Trophoblast cell (in vitro differentiated cells and primary cell): ENCODE results near the gene ELP2.
"Not testable (repeated sequence)": the region's sequence is repeated elsewhere in the genome, so short reads cannot be mapped to it uniquely, and the experiment has no call there.

ENCODE experiments used
- DNase-seq, 2 donors: peaks; one replicate each; pipeline ENCODE4 v3.0.0-alpha.2; 2016
- H2AFZ ChIP-seq: 2 replicates; pipeline ENCODE4 v1.6.1; 2013; ENCODE audit warnings: low read length, moderate library complexity, mild to moderate bottlenecking; ENCODE audit not compliant: insufficient read depth, poor library complexity
- H2AK5ac ChIP-seq: 2 replicates; pipeline ENCODE4 v1.6.1; 2013; ENCODE audit warnings: mild to moderate bottlenecking, low read length
- H2BK120ac ChIP-seq: 2 replicates; pipeline ENCODE4 v1.6.1; 2013; ENCODE audit warnings: low read length, mild to moderate bottlenecking, moderate library complexity; ENCODE audit not compliant: insufficient read depth, poor library complexity
- H2BK12ac ChIP-seq: 2 replicates; pipeline ENCODE4 v1.6.1; 2013; ENCODE audit warnings: mild to moderate bottlenecking, low read length, moderate library complexity
- H2BK5ac ChIP-seq: 2 replicates; pipeline ENCODE4 v1.6.1; 2013; ENCODE audit warnings: low read length, low read depth, moderate library complexity, mild to moderate bottlenecking; ENCODE audit not compliant: poor library complexity
- H3K14ac ChIP-seq: 2 replicates; pipeline ENCODE4 v1.6.1; 2013; ENCODE audit warnings: mild to moderate bottlenecking, low read length
- H3K18ac ChIP-seq: 2 replicates; pipeline ENCODE4 v1.6.1; 2013; ENCODE audit warnings: mild to moderate bottlenecking, low read length
- H3K23ac ChIP-seq: 2 replicates; pipeline ENCODE4 v1.6.1; 2013; ENCODE audit warnings: low read length
- H3K27ac ChIP-seq: 2 replicates; pipeline ENCODE4 v1.5.1; 2013; ENCODE audit warnings: low read depth, mild to moderate bottlenecking, inconsistent platforms, low read length, moderate library complexity
- H3K27me3 ChIP-seq: 2 replicates; pipeline ENCODE4 v1.6.1; 2013; ENCODE audit warnings: inconsistent platforms, mild to moderate bottlenecking, low read length, moderate library complexity; ENCODE audit not compliant: insufficient read depth
- H3K36me3 ChIP-seq, 2 experiments: 1 replicate in 1 of 2; 2 replicates in 1 of 2; pipeline ENCODE4 v1.6.1; 2013; ENCODE audit warnings: low read length in 2 of 2, mild to moderate bottlenecking in 2 of 2, moderate library complexity in 1 of 2; ENCODE audit not compliant: insufficient read depth in 2 of 2, control insufficient read depth in 1 of 2
- H3K4ac ChIP-seq: 2 replicates; pipeline ENCODE4 v1.6.1; 2013; ENCODE audit warnings: low read depth, mild to moderate bottlenecking, low read length, moderate library complexity
- H3K4me1 ChIP-seq, 2 experiments: 1 replicate in 1 of 2; 2 replicates in 1 of 2; pipeline ENCODE4 v1.6.1; 2013; ENCODE audit warnings: low read length in 2 of 2, mild to moderate bottlenecking in 2 of 2, moderate library complexity in 1 of 2; ENCODE audit not compliant: insufficient read depth in 2 of 2, control insufficient read depth in 1 of 2
- H3K4me2 ChIP-seq: 2 replicates; pipeline ENCODE4 v1.6.1; 2013; ENCODE audit warnings: inconsistent platforms, mild to moderate bottlenecking, low read length, moderate library complexity
- H3K4me3 ChIP-seq: 2 replicates; pipeline ENCODE4 v1.5.1; 2013; ENCODE audit warnings: mild to moderate bottlenecking, low read depth, low read length, inconsistent platforms
- H3K79me1 ChIP-seq: one replicate; pipeline ENCODE4 v1.6.1; 2013; ENCODE audit warnings: low read length
- H3K79me2 ChIP-seq: 2 replicates; pipeline ENCODE4 v1.6.1; 2013; ENCODE audit warnings: low read length, mild to moderate bottlenecking; ENCODE audit not compliant: control insufficient read depth, insufficient read depth, poor library complexity
- H3K9ac ChIP-seq: 2 replicates; pipeline ENCODE4 v1.6.1; 2013; ENCODE audit warnings: mild to moderate bottlenecking, low read length
- H3K9me3 ChIP-seq: 2 replicates; pipeline ENCODE4 v1.6.1; 2013; ENCODE audit warnings: low read depth, mild to moderate bottlenecking, control low read depth, inconsistent platforms, low read length; ENCODE audit not compliant: insufficient read depth
- H4K12ac ChIP-seq: 2 replicates; pipeline ENCODE4 v1.6.1; 2013; ENCODE audit warnings: low read depth, mild to moderate bottlenecking, low read length, moderate library complexity
- H4K8ac ChIP-seq: 2 replicates; pipeline ENCODE4 v1.6.1; 2013; ENCODE audit warnings: low read depth, mild to moderate bottlenecking, low read length, moderate library complexity
- H4K91ac ChIP-seq: one replicate; pipeline ENCODE4 v1.6.1; 2013; ENCODE audit warnings: low read depth, mild to moderate bottlenecking, low read length, moderate library complexity
- WGBS: extraction: QIAGEN DNeasy Blood & Tissue Kit; methylation state at CpG from one replicate; pipeline ENCODE4 v1.1.7; 2013; ENCODE audit warnings: missing lambda C conversion rate; ENCODE audit not compliant: insufficient read length, insufficient coverage; ENCODE audit errors: extremely low coverage; 5-methylcytosine and 5-hydroxymethylcytosine counted together

ELP2 gene

DNA sequence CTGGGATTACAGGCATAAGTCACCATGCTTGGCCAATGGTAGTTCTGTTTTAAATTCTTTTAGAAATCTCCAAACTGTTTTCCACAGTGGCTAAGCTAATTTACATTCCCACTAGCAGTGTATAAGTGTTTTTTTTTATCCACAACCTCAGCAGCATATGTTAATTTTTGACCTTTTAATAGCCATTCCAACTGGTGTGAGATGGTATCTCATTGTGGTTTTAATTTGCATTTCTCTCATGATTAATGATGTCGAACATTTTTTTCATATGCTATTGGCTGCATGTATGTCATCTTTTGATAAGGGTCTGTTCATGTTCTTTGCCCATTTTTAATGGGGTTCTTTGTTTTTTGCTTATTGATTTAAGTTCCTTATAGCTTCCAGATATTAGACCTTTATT, 77.6 kb downstream of the ELP2 start:
- Histone ChIP-seq H4K91ac (no peak overlapping the region), H3K9me3 (no peaks in the 10 kb centered on the region), H3K4me2 (no peak overlapping the region), H3K27me3 (no peaks in the 10 kb centered on the region), H3K18ac (no peak overlapping the region), H2AFZ (no peak overlapping the region), H3K14ac (no peak overlapping the region), H2BK120ac (no peak overlapping the region), H3K27ac (no peak overlapping the region), H2BK5ac (no peak overlapping the region), H3K4ac (no peak overlapping the region), H2AK5ac (no peak overlapping the region), H4K8ac (no peak overlapping the region), H3K9ac (no peak overlapping the region), H3K4me3 (no peak overlapping the region), H3K79me1 (no peaks in the 10 kb centered on the region), H4K12ac (no peak overlapping the region), H2BK12ac (no peak overlapping the region), H3K79me2 (no peaks in the 10 kb centered on the region), H3K4me1 (no peaks in the 10 kb centered on the region), H3K36me3 (no peaks in the 10 kb centered on the region), H3K23ac (no peak overlapping the region)
- WGBS: no CpG with 5 or more reads among the region's 1 CpG
- no peak for DNase-seq

GRCh38 chr18:36207969-36208368, 78.3 kb downstream of the ELP2 start:
- not testable (repeated sequence) for H3K36me3 ChIP-seq, H3K27me3 ChIP-seq, H3K79me2 ChIP-seq, H3K18ac ChIP-seq, H3K9ac ChIP-seq, H2BK120ac ChIP-seq, H2AK5ac ChIP-seq, H4K91ac ChIP-seq, H2AFZ ChIP-seq, H3K4me1 ChIP-seq, H3K4me3 ChIP-seq, H3K4me2 ChIP-seq, H3K79me1 ChIP-seq, H3K23ac ChIP-seq, H2BK12ac ChIP-seq, H4K8ac ChIP-seq, H3K27ac ChIP-seq, H3K14ac ChIP-seq, H3K4ac ChIP-seq, DNase-seq, H2BK5ac ChIP-seq, H3K9me3 ChIP-seq, H4K12ac ChIP-seq
- WGBS: no CpG with 5 or more reads among the region's 2 CpGs

DNA sequence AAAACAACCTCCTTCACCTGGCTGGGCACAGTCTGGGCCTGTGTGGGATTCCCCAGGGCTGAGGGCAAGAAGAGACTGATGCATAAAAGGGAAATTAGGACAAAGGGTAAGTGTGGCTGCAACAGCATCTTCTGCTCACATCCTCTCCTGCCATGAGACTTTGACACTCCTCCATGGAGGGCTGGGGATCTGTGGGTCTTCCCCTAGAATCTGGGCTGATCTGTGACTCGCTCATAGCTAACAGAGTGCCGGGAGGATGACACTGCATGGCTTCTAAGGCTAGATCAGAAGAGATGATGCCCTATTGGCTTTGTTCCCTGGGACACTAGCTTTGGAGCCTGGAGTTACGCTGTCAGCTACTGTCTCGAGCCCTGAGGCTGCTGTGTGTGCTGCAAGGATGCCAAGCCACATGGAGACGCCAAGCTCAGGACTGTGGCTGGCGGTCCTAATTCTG, 81.9 kb downstream of the ELP2 start:
- H3K79me2 ChIP-seq: no peaks in the 10 kb centered on the region
- H2BK12ac ChIP-seq: no peak overlapping the region
- WGBS: no CpG with 5 or more reads among the region's 6 CpGs
- H3K36me3 ChIP-seq: no peaks in the 10 kb centered on the region
- no peak overlapping the region for H4K12ac ChIP-seq
- H3K18ac ChIP-seq: no peak overlapping the region
- H3K14ac ChIP-seq: no peak overlapping the region
- no peaks in the 10 kb centered on the region for H3K79me1 ChIP-seq
- no peak overlapping the region for H4K8ac ChIP-seq
- no peak overlapping the region for H3K4ac ChIP-seq
- H3K4me1 ChIP-seq: no peaks in the 10 kb centered on the region
- H2BK120ac ChIP-seq: no peak overlapping the region
- no peak overlapping the region for H4K91ac ChIP-seq
- no peak overlapping the region for H3K9ac ChIP-seq
- H3K4me3 ChIP-seq: no peak overlapping the region
- no peaks in the 10 kb centered on the region for H3K9me3 ChIP-seq
- no peak overlapping the region for H3K23ac ChIP-seq
- no peak overlapping the region for H2BK5ac ChIP-seq
- H2AFZ ChIP-seq: no peak overlapping the region
- DNase-seq: no peak
- H3K27ac ChIP-seq: no peak overlapping the region
- H3K4me2 ChIP-seq: no peak overlapping the region
- no peaks in the 10 kb centered on the region for H3K27me3 ChIP-seq
- H2AK5ac ChIP-seq: no peak overlapping the region

GRCh38 chr18:36212301-36213171, 82.8 kb downstream of the ELP2 start:
- H3K9ac ChIP-seq: peak overlapping the region; percentile 42
- H3K27ac ChIP-seq: no peak overlapping the region
- no peak overlapping the region for H3K4ac ChIP-seq
- no peaks in the 10 kb centered on the region for H3K9me3 ChIP-seq
- WGBS: no CpG with 5 or more reads among the region's 13 CpGs
- no peak overlapping the region for H3K18ac ChIP-seq
- DNase-seq: no peak
- H3K23ac ChIP-seq: no peak overlapping the region
- H2BK120ac ChIP-seq: no peak overlapping the region
- H2AFZ ChIP-seq: no peak overlapping the region
- H3K27me3 ChIP-seq: no peaks in the 10 kb centered on the region
- no peak overlapping the region for H4K12ac ChIP-seq
- no peak overlapping the region for H3K4me3 ChIP-seq
- H4K91ac ChIP-seq: no peak overlapping the region
- no peaks in the 10 kb centered on the region for H3K36me3 ChIP-seq
- H3K4me2 ChIP-seq: no peak overlapping the region
- H4K8ac ChIP-seq: no peak overlapping the region
- no peak overlapping the region for H2BK5ac ChIP-seq
- H3K4me1 ChIP-seq: no peaks in the 10 kb centered on the region
- no peak overlapping the region for H2AK5ac ChIP-seq
- no peaks in the 10 kb centered on the region for H3K79me1 ChIP-seq
- no peaks in the 10 kb centered on the region for H3K79me2 ChIP-seq
- H2BK12ac ChIP-seq: no peak overlapping the region
- H3K14ac ChIP-seq: no peak overlapping the region
